Measurements from ENCODE around the gene FAM3D. TPM values are rescaled to one million over a fixed set of nuclear protein-coding genes. Genes with fewer than 3 reads are reported as not detected.
"Not testable (repeated sequence)": the region's sequence is repeated elsewhere in the genome, so short reads cannot be mapped to it uniquely, and the experiment has no call there.

The FAM3D gene
- total and polyA plus RNA-seq, 5 donors from 2014 or later = not detected

GRCh38 chr3:58681863-58682262 is 15.3 kb upstream of the FAM3D start:
- Mint-ChIP-seq H3K36me3 (no peaks in the 10 kb centered on the region), H3K27me3 (peaks cover 14% of the 10 kb centered on the region), H3K27ac (no peak overlapping the region), H3K4me3 (no peak overlapping the region), H3K4me1 (no peaks in the 10 kb centered on the region), H3K9me3 (peaks cover 0 to 2% (median 1%) of the 10 kb centered on the region in 7 donors)
- H3K27ac ChIP-seq (ENCODE audit: insufficient read depth, low read length, poor library complexity, severe bottlenecking) = no peak overlapping the region
- ATAC-seq (ENCODE audit: low read depth in 2 of 2) (no peak), DNase-seq (no peak)
- no peaks in the 10 kb centered on the region for H3K36me3 ChIP-seq (ENCODE audit: control insufficient read depth, insufficient read depth, low read length)
- no peaks in the 10 kb centered on the region for H3K4me1 ChIP-seq (ENCODE audit: control insufficient read depth, insufficient read depth, low read length, poor library complexity, severe bottlenecking)
- H3K27me3 ChIP-seq (ENCODE audit: control insufficient read depth, insufficient read depth, low read length) = no peaks in the 10 kb centered on the region
- H3K4me3 ChIP-seq (ENCODE audit: low read depth, low read length) = no peak overlapping the region
- no peaks in the 10 kb centered on the region for H3K9me3 ChIP-seq (ENCODE audit: control insufficient read depth in 2 of 2, low read length in 2 of 2)

GRCh38 chr3:58680879-58681525 is 14.4 kb upstream of the FAM3D start:
- no peaks in the 10 kb centered on the region for H3K9me3 ChIP-seq (ENCODE audit: control insufficient read depth in 2 of 2, low read length in 2 of 2)
- H3K27me3 Mint-ChIP-seq = peaks cover 14% of the 10 kb centered on the region
- H3K36me3 ChIP-seq (ENCODE audit: control insufficient read depth, insufficient read depth, low read length) = no peaks in the 10 kb centered on the region
- no peak overlapping the region for H3K4me3 ChIP-seq (ENCODE audit: low read depth, low read length)
- H3K27me3 ChIP-seq (ENCODE audit: control insufficient read depth, insufficient read depth, low read length) = no peaks in the 10 kb centered on the region
- no peak for ATAC-seq (ENCODE audit: low read depth in 2 of 2)
- H3K27ac Mint-ChIP-seq = no peak overlapping the region
- H3K9me3 Mint-ChIP-seq = peaks cover 0 to 2% (median 0%) of the 10 kb centered on the region in 7 donors
- no peaks in the 10 kb centered on the region for H3K4me1 Mint-ChIP-seq
- no peak overlapping the region for H3K4me3 Mint-ChIP-seq
- no peak for DNase-seq
- no peaks in the 10 kb centered on the region for H3K36me3 Mint-ChIP-seq
- no peaks in the 10 kb centered on the region for H3K4me1 ChIP-seq (ENCODE audit: control insufficient read depth, insufficient read depth, low read length, poor library complexity, severe bottlenecking)
- no peak overlapping the region for H3K27ac ChIP-seq (ENCODE audit: insufficient read depth, low read length, poor library complexity, severe bottlenecking)

- H3K27me3 ChIP-seq (ENCODE audit: control insufficient read depth, insufficient read depth, low read length) = no peaks in the 10 kb centered on the region
- DNase-seq (no peak), ATAC-seq (ENCODE audit: low read depth in 2 of 2) (no peak)
- no peak overlapping the region for H3K27ac Mint-ChIP-seq
- peaks cover 0 to 2% (median 0%) of the 10 kb centered on the region in 7 donors for H3K9me3 Mint-ChIP-seq
- no peaks in the 10 kb centered on the region for H3K36me3 ChIP-seq (ENCODE audit: control insufficient read depth, insufficient read depth, low read length)
- no peaks in the 10 kb centered on the region for H3K36me3 Mint-ChIP-seq
- no peak overlapping the region for H3K4me3 ChIP-seq (ENCODE audit: low read depth, low read length)
- peaks cover 14% of the 10 kb centered on the region for H3K27me3 Mint-ChIP-seq
- no peak overlapping the region for H3K27ac ChIP-seq (ENCODE audit: insufficient read depth, low read length, poor library complexity, severe bottlenecking)
- no peak overlapping the region for H3K4me3 Mint-ChIP-seq
- no peaks in the 10 kb centered on the region for H3K9me3 ChIP-seq (ENCODE audit: control insufficient read depth in 2 of 2, low read length in 2 of 2)
- no peaks in the 10 kb centered on the region for H3K4me1 Mint-ChIP-seq
- H3K4me1 ChIP-seq (ENCODE audit: control insufficient read depth, insufficient read depth, low read length, poor library complexity, severe bottlenecking) = no peaks in the 10 kb centered on the region
These were observed 13.5 kb upstream of the FAM3D start for GRCh38 chr3:58679974-58680666.

- Mint-ChIP-seq H3K27me3 (peaks cover 14% of the 10 kb centered on the region), H3K4me3 (no peak overlapping the region), H3K4me1 (no peaks in the 10 kb centered on the region), H3K9me3 (peaks cover 0 to 2% (median 0%) of the 10 kb centered on the region in 7 donors), H3K27ac (no peak overlapping the region), H3K36me3 (no peaks in the 10 kb centered on the region)
- Histone ChIP-seq H3K9me3 (ENCODE audit: control insufficient read depth in 2 of 2, low read length in 2 of 2) (no peaks in the 10 kb centered on the region), H3K27ac (ENCODE audit: insufficient read depth, low read length, poor library complexity, severe bottlenecking) (no peak overlapping the region), H3K4me1 (ENCODE audit: control insufficient read depth, insufficient read depth, low read length, poor library complexity, severe bottlenecking) (no peaks in the 10 kb centered on the region), H3K36me3 (ENCODE audit: control insufficient read depth, insufficient read depth, low read length) (no peaks in the 10 kb centered on the region), H3K4me3 (ENCODE audit: low read depth, low read length) (no peak overlapping the region), H3K27me3 (ENCODE audit: control insufficient read depth, insufficient read depth, low read length) (no peaks in the 10 kb centered on the region)
- ATAC-seq (ENCODE audit: low read depth in 2 of 2) = no peak
- DNase-seq = no peak
These were observed 12.9 kb upstream of the FAM3D start for GRCh38 chr3:58679446-58679845.

- not testable (repeated sequence) for H3K27me3 ChIP-seq (ENCODE audit: control insufficient read depth, insufficient read depth, low read length); DNase-seq; H3K4me3 Mint-ChIP-seq; H3K36me3 Mint-ChIP-seq; H3K27ac ChIP-seq (ENCODE audit: insufficient read depth, low read length, poor library complexity, severe bottlenecking); H3K9me3 Mint-ChIP-seq; ATAC-seq (ENCODE audit: low read depth in 2 of 2); H3K9me3 ChIP-seq (ENCODE audit: control insufficient read depth in 2 of 2, low read length in 2 of 2); H3K4me3 ChIP-seq (ENCODE audit: low read depth, low read length); H3K4me1 Mint-ChIP-seq; H3K36me3 ChIP-seq (ENCODE audit: control insufficient read depth, insufficient read depth, low read length); H3K27ac Mint-ChIP-seq; H3K4me1 ChIP-seq (ENCODE audit: control insufficient read depth, insufficient read depth, low read length, poor library complexity, severe bottlenecking)
- H3K27me3 Mint-ChIP-seq = peaks cover 14% of the 10 kb centered on the region
These were observed 11.8 kb upstream of the FAM3D start for GRCh38 chr3:58678177-58678970.

GRCh38 chr3:58672880-58673279 is 6.3 kb upstream of the FAM3D start:
- Mint-ChIP-seq H3K9me3 (peaks cover 0 to 4% (median 0%) of the 10 kb centered on the region in 7 donors), H3K27me3 (peaks cover 7% of the 10 kb centered on the region), H3K36me3 (no peaks in the 10 kb centered on the region), H3K4me3 (no peak overlapping the region), H3K4me1 (no peaks in the 10 kb centered on the region), H3K27ac (peak overlapping the region in 1 of 3 donors; percentile 90)
- no peaks in the 10 kb centered on the region for H3K36me3 ChIP-seq (ENCODE audit: control insufficient read depth, insufficient read depth, low read length)
- DNase-seq (no peak), ATAC-seq (ENCODE audit: low read depth in 2 of 2) (no peak)
- H3K27me3 ChIP-seq (ENCODE audit: control insufficient read depth, insufficient read depth, low read length) = no peaks in the 10 kb centered on the region
- no peak overlapping the region for H3K4me3 ChIP-seq (ENCODE audit: low read depth, low read length)
- no peaks in the 10 kb centered on the region for H3K9me3 ChIP-seq (ENCODE audit: control insufficient read depth in 2 of 2, low read length in 2 of 2)
- H3K27ac ChIP-seq (ENCODE audit: insufficient read depth, low read length, poor library complexity, severe bottlenecking) = no peak overlapping the region
- H3K4me1 ChIP-seq (ENCODE audit: control insufficient read depth, insufficient read depth, low read length, poor library complexity, severe bottlenecking) = no peaks in the 10 kb centered on the region

- ATAC-seq (ENCODE audit: low read depth in 2 of 2) (no peak), DNase-seq (no peak)
- Histone ChIP-seq H3K4me1 (ENCODE audit: control insufficient read depth, insufficient read depth, low read length, poor library complexity, severe bottlenecking) (no peaks in the 10 kb centered on the region), H3K27me3 (ENCODE audit: control insufficient read depth, insufficient read depth, low read length) (no peaks in the 10 kb centered on the region), H3K4me3 (ENCODE audit: low read depth, low read length) (no peak overlapping the region), H3K36me3 (ENCODE audit: control insufficient read depth, insufficient read depth, low read length) (no peaks in the 10 kb centered on the region), H3K27ac (ENCODE audit: insufficient read depth, low read length, poor library complexity, severe bottlenecking) (no peak overlapping the region), H3K9me3 (ENCODE audit: control insufficient read depth in 2 of 2, low read length in 2 of 2) (no peaks in the 10 kb centered on the region)
- Mint-ChIP-seq H3K4me1 (no peaks in the 10 kb centered on the region), H3K9me3 (peaks cover 0 to 4% (median 0%) of the 10 kb centered on the region in 7 donors), H3K4me3 (no peak overlapping the region), H3K36me3 (no peaks in the 10 kb centered on the region), H3K27ac (no peak overlapping the region), H3K27me3 (peaks cover 3% of the 10 kb centered on the region)
These were observed 5.9 kb upstream of the FAM3D start for GRCh38 chr3:58672451-58672850.
